ENCODE measurements around the gene FXN. TPM values are rescaled to one million over a fixed set of nuclear protein-coding genes. Genes with fewer than 3 reads are reported as not detected.

FXN gene
- total RNA-seq, 1 experiment from 2014 or later, result 24.1 TPM

DNA sequence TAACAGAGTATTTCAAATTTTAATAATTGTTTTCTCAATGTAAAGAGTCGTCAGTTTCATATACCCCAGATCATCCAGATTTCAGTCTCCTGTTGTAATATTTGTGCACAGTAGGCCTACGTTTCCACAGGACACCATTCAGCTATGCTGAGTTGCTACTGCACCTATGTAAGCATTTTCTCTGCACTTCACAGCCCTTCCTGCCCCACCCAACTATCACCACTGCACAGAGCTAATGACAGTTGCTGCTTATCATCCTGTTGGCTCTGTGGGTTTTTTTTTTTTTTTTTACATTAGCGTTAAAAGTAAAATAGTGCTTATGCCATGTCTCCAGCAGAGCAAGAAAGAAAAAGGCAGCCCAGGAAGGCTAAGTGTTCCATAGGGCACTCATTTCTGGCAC lies 15.7 kb upstream of the FXN start:
- H3K27ac ChIP-seq (ENCODE audit: low read depth, low read length), result no peak overlapping the region
- H2AFZ ChIP-seq (ENCODE audit: low read depth, low read length, poor library complexity, severe bottlenecking), result no peak overlapping the region
- H3K27me3 ChIP-seq (ENCODE audit: insufficient read depth, low read length), result 0 out of 2 replicates have a peak, but pooled peaks cover 6% of the 10 kb centered on the region
- no peaks in the 10 kb centered on the region for H3K79me2 ChIP-seq (ENCODE audit: insufficient read depth, low read length)
- H3K36me3 ChIP-seq (ENCODE audit: control insufficient read depth in 1 of 2, insufficient read depth in 2 of 2, low read length in 2 of 2), result no peaks in the 10 kb centered on the region
- no peak for DNase-seq (ENCODE audit: low read depth, low spot score)
- no peak for ATAC-seq
- no peaks in the 10 kb centered on the region for H4K20me1 ChIP-seq (ENCODE audit: insufficient read depth)
- ChIA-PET CTCF (no interaction called here), POLR2A (no interaction called here), RAD21 (ENCODE audit: low non-redundant PET in 1 of 2, low total read pairs in 2 of 2, uncharacterized antibody in 2 of 2, unreplicated experiment in 2 of 2) (no interaction called here)
- H3K4me3 ChIP-seq (replicated peaks in 1 of 2; ENCODE audit: low read depth in 1 of 2, low read length in 2 of 2), result no peak overlapping the region
- H3K4me1 ChIP-seq (ENCODE audit: control insufficient read depth in 1 of 2, insufficient read depth in 2 of 2, low read length in 2 of 2), result no peaks in the 10 kb centered on the region
- no peak overlapping the region for H3K9ac ChIP-seq (ENCODE audit: low read length)
- H3K4me2 ChIP-seq (ENCODE audit: low read length), result no peak overlapping the region
- H3K9me2 ChIP-seq (ENCODE audit: insufficient read depth), result no peaks in the 10 kb centered on the region
- intact Hi-C loops (cut with micrococcal nuclease), result no loop called here
- BruUV-seq (replicated peaks), result no TSS peak
- H3K9me3 ChIP-seq (ENCODE audit: control insufficient read depth in 1 of 2, insufficient read depth in 1 of 2, low read depth in 1 of 2, low read length in 2 of 2), result no peaks in the 10 kb centered on the region
- TF ChIP-seq, protein P1, sequence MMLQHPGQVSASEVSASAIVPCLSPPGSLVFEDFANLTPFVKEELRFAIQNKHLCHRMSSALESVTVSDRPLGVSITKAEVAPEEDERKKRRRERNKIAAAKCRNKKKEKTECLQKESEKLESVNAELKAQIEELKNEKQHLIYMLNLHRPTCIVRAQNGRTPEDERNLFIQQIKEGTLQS (IDR thresholded peaks at IDR 0.05), result no peak

DNA sequence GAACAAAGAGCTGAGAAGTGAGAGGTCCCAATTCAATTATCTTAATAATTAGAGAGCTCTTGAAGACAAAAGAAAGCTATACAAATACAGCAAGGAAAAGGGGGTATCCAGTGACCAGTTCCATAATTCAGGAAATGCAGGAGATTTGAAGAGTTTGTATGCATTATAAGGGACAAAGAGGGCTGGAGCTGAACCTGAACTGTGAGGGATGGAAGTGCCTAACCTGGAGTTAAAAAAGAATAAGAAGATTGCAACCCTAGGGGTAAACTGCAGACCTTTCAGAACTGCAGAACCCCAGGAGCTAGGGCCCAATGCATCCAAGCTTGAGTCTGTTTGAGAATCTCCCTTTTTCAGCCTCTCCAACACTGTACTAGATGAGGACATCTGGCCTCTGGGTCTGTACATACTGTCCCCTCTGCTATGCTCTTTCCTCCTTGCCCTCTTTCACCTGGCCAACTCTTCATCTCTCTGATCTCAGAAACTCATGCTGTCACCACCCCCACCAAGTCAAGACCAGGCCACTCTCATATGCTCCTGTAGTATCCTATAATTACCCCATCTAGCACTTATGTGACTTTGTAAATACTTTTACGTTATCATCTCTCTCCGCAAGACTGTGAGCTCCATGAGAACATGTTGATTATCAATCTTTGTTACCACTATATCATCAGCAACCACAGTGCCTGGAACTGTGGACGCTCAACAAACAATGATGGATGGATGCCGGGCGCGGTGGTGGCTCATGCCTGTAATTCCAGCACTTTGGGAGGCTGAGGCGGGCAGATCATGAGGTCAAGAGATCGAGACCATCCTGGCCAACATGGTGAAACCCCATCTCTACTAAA lies 15.0 kb upstream of the FXN start:
- Histone ChIP-seq H3K9me3 (ENCODE audit: control insufficient read depth in 1 of 2, insufficient read depth in 1 of 2, low read depth in 1 of 2, low read length in 2 of 2) (no peaks in the 10 kb centered on the region), H3K4me3 (replicated peaks in 1 of 2; ENCODE audit: low read depth in 1 of 2, low read length in 2 of 2) (no peak overlapping the region), H3K27ac (ENCODE audit: low read depth, low read length) (no peak overlapping the region), H3K4me2 (ENCODE audit: low read length) (no peak overlapping the region), H2AFZ (ENCODE audit: low read depth, low read length, poor library complexity, severe bottlenecking) (no peak overlapping the region), H3K27me3 (ENCODE audit: insufficient read depth, low read length) (0 out of 2 replicates have a peak, but pooled peaks cover 6% of the 10 kb centered on the region), H3K9me2 (ENCODE audit: insufficient read depth) (no peaks in the 10 kb centered on the region), H3K9ac (ENCODE audit: low read length) (no peak overlapping the region), H4K20me1 (ENCODE audit: insufficient read depth) (no peaks in the 10 kb centered on the region), H3K79me2 (ENCODE audit: insufficient read depth, low read length) (no peaks in the 10 kb centered on the region), H3K36me3 (ENCODE audit: control insufficient read depth in 1 of 2, insufficient read depth in 2 of 2, low read length in 2 of 2) (no peaks in the 10 kb centered on the region), H3K4me1 (ENCODE audit: control insufficient read depth in 1 of 2, insufficient read depth in 2 of 2, low read length in 2 of 2) (no peaks in the 10 kb centered on the region)
- BruUV-seq (replicated peaks), result no TSS peak
- RAD21 ChIA-PET (ENCODE audit: low non-redundant PET in 1 of 2, low total read pairs in 2 of 2, uncharacterized antibody in 2 of 2, unreplicated experiment in 2 of 2), result no interaction called here
- TF ChIP-seq SRF (IDR thresholded peaks at IDR 0.05; ENCODE audit: low read depth) (no peak), RAD21 (IDR thresholded peaks at IDR 0.05; ENCODE audit: low read depth) (no peak), POLR2A (IDR thresholded peaks at IDR 0.05; ENCODE audit: borderline replicate concordance, extremely low read depth, insufficient read depth, insufficient read length) (no peak)
- TF ChIP-seq, protein P2, sequence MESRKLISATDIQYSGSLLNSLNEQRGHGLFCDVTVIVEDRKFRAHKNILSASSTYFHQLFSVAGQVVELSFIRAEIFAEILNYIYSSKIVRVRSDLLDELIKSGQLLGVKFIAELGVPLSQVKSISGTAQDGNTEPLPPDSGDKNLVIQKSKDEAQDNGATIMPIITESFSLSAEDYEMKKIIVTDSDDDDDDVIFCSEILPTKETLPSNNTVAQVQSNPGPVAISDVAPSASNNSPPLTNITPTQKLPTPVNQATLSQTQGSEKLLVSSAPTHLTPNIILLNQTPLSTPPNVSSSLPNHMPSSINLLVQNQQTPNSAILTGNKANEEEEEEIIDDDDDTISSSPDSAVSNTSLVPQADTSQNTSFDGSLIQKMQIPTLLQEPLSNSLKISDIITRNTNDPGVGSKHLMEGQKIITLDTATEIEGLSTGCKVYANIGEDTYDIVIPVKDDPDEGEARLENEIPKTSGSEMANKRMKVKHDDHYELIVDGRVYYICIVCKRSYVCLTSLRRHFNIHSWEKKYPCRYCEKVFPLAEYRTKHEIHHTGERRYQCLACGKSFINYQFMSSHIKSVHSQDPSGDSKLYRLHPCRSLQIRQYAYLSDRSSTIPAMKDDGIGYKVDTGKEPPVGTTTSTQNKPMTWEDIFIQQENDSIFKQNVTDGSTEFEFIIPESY (IDR thresholded peaks at IDR 0.05; ENCODE audit: extremely low read depth, insufficient replicate concordance, low read length), result no peak
- TF ChIP-seq, protein P3, sequence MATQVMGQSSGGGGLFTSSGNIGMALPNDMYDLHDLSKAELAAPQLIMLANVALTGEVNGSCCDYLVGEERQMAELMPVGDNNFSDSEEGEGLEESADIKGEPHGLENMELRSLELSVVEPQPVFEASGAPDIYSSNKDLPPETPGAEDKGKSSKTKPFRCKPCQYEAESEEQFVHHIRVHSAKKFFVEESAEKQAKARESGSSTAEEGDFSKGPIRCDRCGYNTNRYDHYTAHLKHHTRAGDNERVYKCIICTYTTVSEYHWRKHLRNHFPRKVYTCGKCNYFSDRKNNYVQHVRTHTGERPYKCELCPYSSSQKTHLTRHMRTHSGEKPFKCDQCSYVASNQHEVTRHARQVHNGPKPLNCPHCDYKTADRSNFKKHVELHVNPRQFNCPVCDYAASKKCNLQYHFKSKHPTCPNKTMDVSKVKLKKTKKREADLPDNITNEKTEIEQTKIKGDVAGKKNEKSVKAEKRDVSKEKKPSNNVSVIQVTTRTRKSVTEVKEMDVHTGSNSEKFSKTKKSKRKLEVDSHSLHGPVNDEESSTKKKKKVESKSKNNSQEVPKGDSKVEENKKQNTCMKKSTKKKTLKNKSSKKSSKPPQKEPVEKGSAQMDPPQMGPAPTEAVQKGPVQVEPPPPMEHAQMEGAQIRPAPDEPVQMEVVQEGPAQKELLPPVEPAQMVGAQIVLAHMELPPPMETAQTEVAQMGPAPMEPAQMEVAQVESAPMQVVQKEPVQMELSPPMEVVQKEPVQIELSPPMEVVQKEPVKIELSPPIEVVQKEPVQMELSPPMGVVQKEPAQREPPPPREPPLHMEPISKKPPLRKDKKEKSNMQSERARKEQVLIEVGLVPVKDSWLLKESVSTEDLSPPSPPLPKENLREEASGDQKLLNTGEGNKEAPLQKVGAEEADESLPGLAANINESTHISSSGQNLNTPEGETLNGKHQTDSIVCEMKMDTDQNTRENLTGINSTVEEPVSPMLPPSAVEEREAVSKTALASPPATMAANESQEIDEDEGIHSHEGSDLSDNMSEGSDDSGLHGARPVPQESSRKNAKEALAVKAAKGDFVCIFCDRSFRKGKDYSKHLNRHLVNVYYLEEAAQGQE (IDR thresholded peaks at IDR 0.05; ENCODE audit: low read depth), result no peak
- POLR2A ChIA-PET, result no interaction called here
- DNase-seq (ENCODE audit: low read depth, low spot score) (no peak), ATAC-seq (no peak)
- CTCF ChIA-PET, result no interaction called here
- intact Hi-C loops (cut with micrococcal nuclease), result no loop called here

Measured in HCT116 (cell line).